ENCODE measurements around the gene ITGB6. TPM values are rescaled to one million over a fixed set of nuclear protein-coding genes. Genes with fewer than 3 reads are reported as not detected.

Gene ITGB6
- total RNA-seq, 3 donors from 2014 or later (not counting 1 experiment from before 2014, with no cell fraction given): not detected

DNA sequence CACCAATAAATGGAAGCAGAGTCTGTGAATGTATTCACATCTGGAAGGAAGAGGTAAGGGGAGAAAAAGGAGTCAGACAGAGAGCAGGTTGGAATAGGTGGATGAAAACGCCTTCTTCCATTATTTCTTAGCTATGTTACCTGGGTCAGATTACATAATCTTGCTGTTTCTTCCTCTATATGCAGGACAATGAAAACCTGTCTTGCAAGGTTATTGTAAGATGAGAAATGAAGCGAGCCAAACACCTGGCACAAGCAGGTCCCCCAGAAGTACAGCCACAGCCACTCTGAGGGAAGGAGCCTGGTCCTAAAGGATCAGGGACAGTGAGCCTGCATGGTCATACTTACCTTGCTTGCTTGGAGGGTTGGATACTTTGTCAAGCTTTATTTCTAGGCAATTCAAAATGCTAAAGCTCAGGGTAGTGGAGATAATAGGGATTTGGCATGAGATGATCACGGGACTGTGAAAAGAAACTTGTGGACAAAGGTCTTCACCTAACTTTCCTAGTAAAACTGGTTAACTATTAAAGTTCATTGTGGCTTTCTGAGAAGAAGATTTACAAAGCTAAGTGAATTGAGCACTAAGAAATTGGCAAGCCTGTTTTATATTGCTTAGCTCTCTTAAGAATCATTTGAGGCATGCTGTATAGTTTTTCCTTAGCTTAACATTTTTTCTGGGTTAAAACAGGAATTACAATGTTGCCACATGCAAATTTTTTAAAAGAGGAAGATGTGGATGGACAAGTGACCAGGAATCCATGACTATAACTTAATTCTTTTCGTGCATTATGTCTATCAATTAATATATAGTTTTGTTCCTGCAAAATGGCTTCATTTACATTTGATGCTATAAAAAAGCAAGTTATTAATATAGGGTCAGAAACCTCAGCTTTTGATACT lies 121.9 kb downstream of the ITGB6 start:
- Mint-ChIP-seq H3K27me3 (ENCODE audit: low read depth in 2 of 2) (no peaks in the 10 kb centered on the region), H3K4me1 (no peaks in the 10 kb centered on the region), H3K36me3 (no peaks in the 10 kb centered on the region), H3K4me3 (no peak overlapping the region), H3K27ac (no peak overlapping the region), H3K9me3 (peaks cover 0 to 2% of the 10 kb centered on the region in 2 donors)
- no peak for ATAC-seq
- H3K4me3 ChIP-seq (ENCODE audit: low read length): no peak overlapping the region
- no peaks in the 10 kb centered on the region for H3K9me3 ChIP-seq (ENCODE audit: control insufficient read depth, insufficient read depth, low read length)
- no peak overlapping the region for H3K27ac ChIP-seq (ENCODE audit: low read length)
- intact Hi-C loops (cut with micrococcal nuclease): no loop called here
- WGBS (ENCODE audit: insufficient coverage): 82% methylated on average over 3 of the region's 4 CpGs
- peaks cover 2% of the 10 kb centered on the region for H3K27me3 ChIP-seq (ENCODE audit: control insufficient read depth, insufficient read depth, low read length)
- H3K36me3 ChIP-seq (ENCODE audit: control insufficient read depth, insufficient read depth, low read length): no peaks in the 10 kb centered on the region
- TF ChIP-seq, protein P1, sequence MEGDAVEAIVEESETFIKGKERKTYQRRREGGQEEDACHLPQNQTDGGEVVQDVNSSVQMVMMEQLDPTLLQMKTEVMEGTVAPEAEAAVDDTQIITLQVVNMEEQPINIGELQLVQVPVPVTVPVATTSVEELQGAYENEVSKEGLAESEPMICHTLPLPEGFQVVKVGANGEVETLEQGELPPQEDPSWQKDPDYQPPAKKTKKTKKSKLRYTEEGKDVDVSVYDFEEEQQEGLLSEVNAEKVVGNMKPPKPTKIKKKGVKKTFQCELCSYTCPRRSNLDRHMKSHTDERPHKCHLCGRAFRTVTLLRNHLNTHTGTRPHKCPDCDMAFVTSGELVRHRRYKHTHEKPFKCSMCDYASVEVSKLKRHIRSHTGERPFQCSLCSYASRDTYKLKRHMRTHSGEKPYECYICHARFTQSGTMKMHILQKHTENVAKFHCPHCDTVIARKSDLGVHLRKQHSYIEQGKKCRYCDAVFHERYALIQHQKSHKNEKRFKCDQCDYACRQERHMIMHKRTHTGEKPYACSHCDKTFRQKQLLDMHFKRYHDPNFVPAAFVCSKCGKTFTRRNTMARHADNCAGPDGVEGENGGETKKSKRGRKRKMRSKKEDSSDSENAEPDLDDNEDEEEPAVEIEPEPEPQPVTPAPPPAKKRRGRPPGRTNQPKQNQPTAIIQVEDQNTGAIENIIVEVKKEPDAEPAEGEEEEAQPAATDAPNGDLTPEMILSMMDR (IDR thresholded peaks at IDR 0.05): no peak
- H3K4me1 ChIP-seq (ENCODE audit: control insufficient read depth, insufficient read depth, low read length): no peaks in the 10 kb centered on the region
- DNase-seq: no peak

DNA sequence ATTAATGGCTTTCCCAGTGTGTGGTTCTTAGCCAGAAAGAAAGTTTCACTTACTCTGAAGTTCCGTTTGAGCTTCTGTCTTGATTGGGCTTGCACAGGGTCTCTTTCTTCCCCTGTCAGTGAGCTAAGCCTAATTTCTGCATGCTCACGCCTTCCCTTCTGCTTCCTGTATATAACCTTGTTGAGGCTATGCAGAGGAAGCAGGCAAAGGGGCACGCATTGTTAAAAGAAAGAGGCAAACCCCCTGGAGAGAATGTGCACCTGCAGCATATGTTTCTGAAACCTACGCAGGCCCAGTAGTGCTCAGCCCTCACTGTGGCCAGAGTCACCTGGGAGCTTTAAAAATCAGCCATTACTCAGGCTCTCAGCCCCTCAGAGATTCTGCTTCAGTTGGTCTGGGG lies 123.2 kb downstream of the ITGB6 start:
- whole genome bisulfite sequencing (ENCODE audit: insufficient coverage): 6% methylated on average over 4 of the region's 4 CpGs
- H3K27ac Mint-ChIP-seq: no peak overlapping the region

DNA sequence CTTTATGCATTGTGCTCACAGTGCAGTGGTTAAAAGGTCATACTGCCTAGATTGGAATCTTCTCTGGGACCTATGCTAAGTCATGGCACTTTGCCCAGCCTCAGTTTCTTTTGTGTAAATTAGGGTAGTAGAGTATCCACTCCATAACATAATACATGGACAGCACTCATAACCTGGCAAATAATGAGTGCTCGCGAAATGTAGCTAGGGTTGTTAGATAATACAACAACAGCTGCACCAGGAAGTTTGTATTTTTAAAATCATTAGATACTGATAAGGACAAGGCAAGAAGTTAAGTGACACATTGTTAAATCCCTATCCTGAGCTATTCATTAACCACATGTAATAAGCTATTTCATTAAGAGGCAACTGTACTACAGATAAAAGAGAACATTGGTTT lies 123.8 kb downstream of the ITGB6 start:
- intact Hi-C loops (cut with micrococcal nuclease): no loop called here
- Mint-ChIP-seq H3K4me3 (no peak overlapping the region), H3K36me3 (no peaks in the 10 kb centered on the region), H3K27me3 (ENCODE audit: low read depth in 2 of 2) (peaks cover 0 to 3% of the 10 kb centered on the region in 2 donors), H3K27ac (no peak overlapping the region), H3K4me1 (no peaks in the 10 kb centered on the region), H3K9me3 (no peaks in the 10 kb centered on the region)
- ATAC-seq (no peak), DNase-seq (no peak)
- TF ChIP-seq, protein P1 (IDR thresholded peaks at IDR 0.05): no peak
- peaks cover 4% of the 10 kb centered on the region for H3K27me3 ChIP-seq (ENCODE audit: control insufficient read depth, insufficient read depth, low read length)
- no peak overlapping the region for H3K4me3 ChIP-seq (ENCODE audit: low read length)
- H3K27ac ChIP-seq (ENCODE audit: low read length): no peak overlapping the region
- no peaks in the 10 kb centered on the region for H3K36me3 ChIP-seq (ENCODE audit: control insufficient read depth, insufficient read depth, low read length)
- WGBS (ENCODE audit: insufficient coverage): 100% methylated on average over 2 of the region's 2 CpGs
- no peaks in the 10 kb centered on the region for H3K9me3 ChIP-seq (ENCODE audit: control insufficient read depth, insufficient read depth, low read length)
- no peaks in the 10 kb centered on the region for H3K4me1 ChIP-seq (ENCODE audit: control insufficient read depth, insufficient read depth, low read length)

More for the DNA sequence above, 123.2 kb downstream of the ITGB6 start:
- peaks cover 0 to 2% of the 10 kb centered on the region in 2 donors for H3K9me3 Mint-ChIP-seq
- Histone ChIP-seq H3K4me3 (ENCODE audit: low read length) (no peak overlapping the region), H3K27ac (ENCODE audit: low read length) (no peak overlapping the region), H3K4me1 (ENCODE audit: control insufficient read depth, insufficient read depth, low read length) (no peaks in the 10 kb centered on the region), H3K9me3 (ENCODE audit: control insufficient read depth, insufficient read depth, low read length) (no peaks in the 10 kb centered on the region), H3K27me3 (ENCODE audit: control insufficient read depth, insufficient read depth, low read length) (peaks cover 4% of the 10 kb centered on the region), H3K36me3 (ENCODE audit: control insufficient read depth, insufficient read depth, low read length) (no peaks in the 10 kb centered on the region)
- peaks cover 0 to 3% of the 10 kb centered on the region in 2 donors for H3K27me3 Mint-ChIP-seq (ENCODE audit: low read depth in 2 of 2)
- intact Hi-C loops (cut with micrococcal nuclease): no loop called here
- DNase-seq (no peak), ATAC-seq (no peak)
- no peaks in the 10 kb centered on the region for H3K36me3 Mint-ChIP-seq
- no peaks in the 10 kb centered on the region for H3K4me1 Mint-ChIP-seq
- no peak overlapping the region for H3K4me3 Mint-ChIP-seq
- TF ChIP-seq, protein P1 (IDR thresholded peaks at IDR 0.05): no peak
